ACHN (cell line): ENCODE measurements around the gene B3GNT8.
"Not testable (repeated sequence)": the region's sequence is repeated elsewhere in the genome, so short reads cannot be mapped to it uniquely, and the experiment has no call there.

ENCODE experiments used
- DNase-seq: peaks from one replicate; pipeline ENCODE4 v3.0.0-alpha.2; 2015
- in situ Hi-C: cut with HindIII; loops from 2 replicates; pipeline ENCODE4 v1.10.0; 2017; ENCODE audit warnings: low sequenced_read_pairs, low pct_ligation_motif_present, low pct_unique_long_range_greater_than_20kb

The B3GNT8 gene

DNA sequence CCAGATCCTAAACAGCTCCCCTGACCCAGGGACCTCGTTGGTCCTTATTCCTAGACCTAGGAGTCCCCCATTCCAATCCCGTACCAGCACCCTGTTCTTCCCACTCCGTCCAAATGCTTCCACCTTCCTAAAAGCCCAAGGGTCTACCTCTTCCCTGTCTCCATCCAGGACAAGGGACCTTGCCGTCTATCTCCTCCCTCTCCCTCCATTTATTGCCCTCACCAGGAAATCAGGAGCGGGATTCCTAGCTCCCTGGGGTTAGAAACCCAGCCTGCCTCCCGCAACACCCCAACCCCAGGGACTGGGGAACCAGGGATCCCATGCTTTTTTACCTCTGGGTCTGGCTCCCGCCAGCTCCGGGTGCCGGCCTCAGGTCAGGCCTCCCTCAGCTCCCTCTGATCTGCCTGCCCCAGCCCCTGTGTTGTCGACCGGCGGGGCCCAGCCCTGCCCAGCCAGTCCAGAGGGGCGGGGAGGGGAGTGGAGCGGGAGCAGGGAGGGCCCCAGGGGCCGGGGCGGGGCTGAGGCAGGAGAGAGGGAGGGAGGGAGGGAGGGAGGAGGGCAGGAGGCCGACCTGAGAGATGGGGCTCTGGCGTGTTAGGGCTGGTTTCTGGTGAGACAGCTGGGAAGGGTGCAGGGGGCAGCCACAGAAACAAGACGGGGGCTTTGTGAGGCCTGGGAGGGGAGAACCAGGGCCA, at the start of gene B3GNT8:
Gene B3GNT8, minus strand, starts transcription at position 423 of the 695 bp plus-strand sequence. CDS start 596 bp downstream, outside the sequence.
- peak; percentile 65 for DNase-seq
- in situ Hi-C loops, result no loop called here

DNA sequence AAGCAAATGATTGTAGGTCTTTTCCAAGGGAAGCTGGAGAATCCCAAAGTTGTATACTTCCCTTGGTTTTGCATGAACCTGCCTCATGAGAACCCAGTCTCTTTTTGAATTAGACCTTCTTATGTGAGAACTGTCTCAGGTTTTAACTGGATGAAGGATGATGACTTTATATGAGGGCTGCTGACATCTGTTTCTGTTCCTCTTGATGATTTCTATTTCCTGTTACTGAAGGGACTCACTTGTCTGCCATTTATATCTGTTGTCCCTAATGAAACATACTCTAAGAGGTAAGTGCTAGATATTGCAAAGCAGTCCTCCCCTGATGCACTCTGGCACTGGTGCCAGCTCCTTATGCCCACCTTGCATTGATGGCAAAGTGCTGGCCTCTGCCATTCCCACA, 49.4 kb upstream of the B3GNT8 start:
- in situ Hi-C loops, result no loop called here
- no peak for DNase-seq

DNA sequence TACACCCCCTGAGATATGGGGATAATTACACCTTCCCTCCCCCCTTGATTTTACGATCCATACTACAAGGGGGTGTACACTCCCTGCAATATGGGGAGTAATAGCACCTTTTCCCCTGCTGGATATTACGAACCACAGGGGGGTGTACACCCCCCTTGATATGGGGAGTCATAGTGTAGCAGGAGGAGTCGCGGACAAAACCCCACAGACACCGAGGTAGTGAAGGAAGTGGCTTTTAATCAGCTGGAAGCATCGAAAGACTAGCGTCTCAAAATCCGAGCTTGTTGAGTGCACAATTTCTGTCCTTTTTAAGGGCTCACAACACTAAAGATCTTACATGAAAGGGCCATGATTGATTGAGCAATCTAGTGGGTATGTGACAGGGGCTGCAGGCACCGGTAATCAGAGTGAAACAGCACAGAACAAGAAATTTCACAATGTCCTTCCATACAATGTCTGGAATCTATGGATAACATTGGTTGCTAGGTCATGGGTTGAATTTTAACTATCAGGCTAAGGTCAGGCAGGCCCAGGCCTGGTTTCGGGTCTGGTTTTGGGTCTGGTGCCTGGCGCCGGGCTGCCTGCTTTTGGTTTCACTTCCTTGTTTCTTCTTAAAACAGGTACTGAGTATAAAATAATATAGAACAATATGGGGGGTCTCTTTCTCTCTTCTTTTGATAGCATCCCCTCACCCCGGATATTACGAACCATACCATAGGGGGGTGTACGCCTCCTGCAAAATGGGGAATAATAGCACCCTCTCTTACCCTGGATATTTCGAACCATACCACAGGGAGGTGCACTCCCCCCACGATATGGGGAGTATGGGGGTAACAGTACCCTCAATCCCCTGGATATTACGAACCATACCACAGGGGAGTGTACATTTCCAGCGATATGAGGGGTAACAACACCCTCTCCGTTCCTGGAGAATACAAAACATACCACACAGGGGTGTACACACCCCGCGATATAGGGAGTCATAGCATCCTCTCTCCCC, 36.4 kb upstream of the B3GNT8 start:
- DNase-seq, in situ Hi-C loops: not testable (repeated sequence)

DNA sequence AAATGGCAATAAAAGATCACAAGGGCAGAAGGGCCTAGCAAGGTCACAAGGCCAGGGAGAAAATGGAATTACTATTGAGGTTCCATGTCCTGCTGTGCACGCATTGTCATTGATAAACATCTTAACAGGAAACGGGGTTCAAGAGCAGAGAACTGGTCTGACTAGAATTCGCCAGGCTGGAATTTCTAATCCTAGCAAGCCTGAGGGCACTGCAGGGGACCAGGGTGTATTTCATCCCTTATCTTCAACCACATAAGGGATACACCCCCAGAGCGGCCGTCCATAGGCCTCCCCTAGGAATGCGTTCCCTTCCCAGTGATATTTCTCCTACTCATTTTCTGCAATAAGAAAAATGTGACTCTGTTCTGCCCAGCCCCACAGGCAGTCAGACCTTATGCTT, 35.3 kb upstream of the B3GNT8 start:
- DNase-seq, result no peak
- in situ Hi-C loops, result no loop called here

DNA sequence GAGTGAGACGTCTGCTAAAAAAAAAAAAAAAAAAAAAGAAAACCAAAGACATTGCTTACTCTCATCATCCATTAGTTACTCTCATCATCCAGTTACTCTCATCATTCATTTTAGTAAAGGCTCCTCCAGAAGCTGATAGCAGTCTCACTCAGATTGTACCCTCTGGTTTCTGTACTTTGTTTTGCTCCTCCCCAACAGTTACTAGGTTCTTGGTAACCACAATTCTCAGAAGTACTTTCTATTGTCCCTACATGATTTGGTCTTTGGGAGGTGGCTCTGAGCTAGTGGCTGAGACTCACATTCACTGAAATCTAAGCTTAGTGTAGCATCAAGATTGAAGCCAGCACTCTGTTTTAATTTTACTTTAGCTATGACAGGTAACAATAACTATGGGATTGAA, 30.1 kb upstream of the B3GNT8 start:
- in situ Hi-C loops, result no loop called here
- no peak for DNase-seq

DNA sequence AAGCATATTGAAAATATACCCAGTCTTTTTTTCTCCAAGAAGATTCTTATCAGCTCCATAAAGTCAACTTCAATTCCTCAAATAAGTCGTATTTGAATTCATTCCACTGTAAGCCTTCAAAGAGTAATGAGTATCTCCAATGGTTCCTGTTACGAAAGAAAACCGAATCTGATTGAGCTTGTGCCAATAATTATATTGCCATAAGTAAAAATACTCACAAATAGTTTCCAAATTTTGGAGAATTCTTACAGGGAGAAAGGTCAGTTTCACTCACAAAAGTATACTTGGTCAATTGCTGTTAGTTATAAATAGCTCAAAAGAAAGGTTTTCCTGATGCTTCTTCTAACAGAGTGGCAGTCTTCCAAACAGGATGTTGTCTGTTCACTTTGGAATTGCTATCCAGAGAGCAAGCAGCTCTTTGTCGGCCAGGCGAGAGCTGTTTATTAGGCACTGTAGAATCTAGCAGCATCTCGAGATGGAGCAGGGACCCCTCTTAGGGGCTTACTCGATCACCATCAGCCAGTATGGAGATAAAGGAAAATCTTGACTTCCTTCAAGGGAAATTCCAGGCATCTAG, 29.3 kb upstream of the B3GNT8 start:
- in situ Hi-C loops, result no loop called here
- DNase-seq, result peak; percentile 11

DNA sequence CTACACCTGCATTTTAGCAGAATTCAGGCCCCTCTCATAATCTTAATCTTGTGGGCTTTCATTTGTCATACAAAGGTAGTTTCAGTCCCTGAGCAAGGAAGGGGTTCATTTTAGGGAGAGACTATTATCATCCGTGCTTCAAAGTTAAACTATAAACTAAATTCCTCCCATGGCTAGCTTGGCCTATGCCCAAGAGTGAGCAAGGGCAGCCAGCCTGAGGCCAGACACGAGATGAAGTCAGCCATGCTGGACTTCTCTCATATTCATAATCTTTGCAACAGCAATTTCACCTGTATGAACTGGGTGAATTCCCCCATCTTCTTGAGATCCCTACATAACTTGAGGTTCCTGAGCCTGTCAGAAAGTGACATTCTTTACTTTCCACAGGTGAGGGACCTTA, 28.8 kb upstream of the B3GNT8 start:
- in situ Hi-C loops, result no loop called here
- peak; percentile 17 for DNase-seq

DNA sequence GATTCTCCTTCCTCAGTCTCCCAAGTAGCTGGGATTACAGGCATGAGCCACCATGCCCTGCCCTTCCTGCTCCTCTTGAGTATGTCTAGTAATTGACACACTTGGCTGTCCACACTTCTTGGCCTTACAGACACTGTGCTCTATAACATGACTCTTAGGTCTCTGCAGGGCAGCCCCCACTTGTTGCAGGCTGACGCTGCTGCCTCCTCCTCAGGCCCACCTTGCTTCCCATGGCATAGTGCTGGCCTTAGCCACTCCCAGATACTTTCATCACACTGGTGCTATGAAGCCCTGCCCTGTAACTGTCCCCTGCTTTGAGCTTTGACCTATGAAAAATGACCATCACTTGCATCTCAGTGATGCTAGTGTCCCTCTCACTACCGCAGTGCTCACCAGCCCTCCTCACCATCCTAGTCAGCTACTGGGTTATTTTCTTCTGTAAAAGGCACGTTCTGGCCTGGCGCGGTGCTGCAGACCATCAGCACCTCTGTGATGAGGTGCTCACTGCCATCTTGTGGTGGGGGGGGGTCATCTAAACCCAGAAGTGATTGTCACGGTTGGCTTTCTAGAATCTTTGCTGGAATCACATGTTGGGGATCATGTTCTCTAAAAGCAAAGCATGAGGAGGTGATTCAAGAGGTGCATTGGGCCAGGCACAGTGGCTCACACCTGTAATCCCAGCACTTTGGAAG, 25.6 kb upstream of the B3GNT8 start:
- in situ Hi-C loops, result no loop called here
- DNase-seq, result no peak

- in situ Hi-C loops, result no loop called here
- DNase-seq, result no peak
Measured at GRCh38 chr19:41449865-41450178, 22.6 kb upstream of the B3GNT8 start.

DNA sequence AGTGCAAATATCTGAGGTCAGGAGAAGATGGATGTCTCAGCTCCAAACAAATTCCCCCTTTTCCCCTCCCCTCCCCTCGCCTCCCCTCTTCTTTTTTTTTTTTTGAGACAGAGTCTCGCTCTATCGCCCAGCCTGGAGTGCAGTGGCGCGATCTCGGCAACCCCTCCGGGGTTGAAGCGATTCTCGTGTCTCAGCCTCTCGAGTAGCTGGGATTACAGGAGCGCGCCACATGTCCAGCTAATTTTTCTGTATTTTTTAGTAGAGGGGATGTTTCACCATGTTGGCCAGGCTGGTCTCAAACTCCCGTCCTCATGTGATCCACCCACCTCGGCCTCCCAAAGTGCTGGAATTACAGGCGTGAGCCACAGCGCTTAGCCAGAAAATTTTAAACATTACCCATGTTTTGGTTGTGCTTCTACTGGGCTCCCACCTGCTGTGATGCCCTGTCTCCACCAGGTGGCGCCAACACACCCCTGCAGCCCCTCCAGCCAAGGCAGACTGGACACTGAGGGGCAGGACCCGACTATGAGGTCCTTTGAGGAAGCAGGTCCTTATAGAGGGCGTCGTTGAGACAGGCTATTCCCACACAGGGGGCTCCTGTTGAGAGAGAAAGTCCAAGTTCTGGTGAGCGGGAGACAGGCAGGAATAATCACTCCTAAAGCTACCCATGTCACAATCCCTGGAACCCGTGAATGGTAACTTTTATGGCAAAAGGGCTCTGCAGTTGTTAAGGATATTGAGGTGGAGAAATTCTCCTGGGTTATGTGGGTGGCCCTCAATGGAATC, 22.1 kb upstream of the B3GNT8 start:
- peak; percentile 58 for DNase-seq
- in situ Hi-C loops, result no loop called here

GRCh38 chr19:41447732-41448332, 20.7 kb upstream of the B3GNT8 start:
- DNase-seq, result no peak
- in situ Hi-C loops, result no loop called here

DNA sequence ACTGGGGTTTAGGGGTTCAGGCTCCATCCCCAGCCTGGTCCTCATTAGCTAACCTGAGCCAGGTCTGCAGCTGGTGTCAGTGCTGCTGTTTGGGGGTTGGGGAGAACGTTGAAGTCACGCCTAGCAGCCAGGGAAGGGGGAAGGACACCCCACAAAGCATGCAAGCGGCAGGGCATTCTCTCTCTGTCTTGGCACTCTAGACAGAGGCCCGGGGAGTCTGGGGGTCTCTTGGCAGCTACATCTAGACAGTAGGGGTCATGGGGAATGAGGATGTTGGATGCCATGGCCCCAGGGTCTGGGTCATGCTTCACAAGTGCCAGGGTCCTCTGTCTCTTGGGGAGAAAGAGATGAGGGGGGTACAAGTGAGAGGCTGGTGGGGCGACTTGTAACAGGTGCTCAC, 18.4 kb upstream of the B3GNT8 start:
- no peak for DNase-seq
- in situ Hi-C loops, result no loop called here

- DNase-seq, result no peak
- in situ Hi-C loops, result no loop called here
Measured at GRCh38 chr19:41443813-41444455, 16.8 kb upstream of the B3GNT8 start.

- in situ Hi-C loops, result no loop called here
Measured at GRCh38 chr19:41442473-41443355, 15.5 kb upstream of the B3GNT8 start, which contains the start of gene ERICH4. ERICH4 (plus strand) TSS chr19:41443156; CDS start chr19:41443170, 14 bp downstream.

GRCh38 chr19:41441321-41441945, 14.3 kb upstream of the B3GNT8 start:
- DNase-seq, result no peak
- in situ Hi-C loops, result no loop called here

More at GRCh38 chr19:41442473-41443355, 15.5 kb upstream of the B3GNT8 start, which contains the start of gene ERICH4:
- no peak for DNase-seq
